Globus pallidus (tissue), 1 donor: ENCODE results near the gene KLHDC10.
A peak's percentile ranks its signal among the peaks of the same experiment; 100 is the strongest.
"Not testable (repeated sequence)": the region's sequence is repeated elsewhere in the genome, so short reads cannot be mapped to it uniquely, and the experiment has no call there.

ENCODE experiments used
- DNase-seq: peaks from one replicate; pipeline ENCODE4 v3.0.0-alpha.2; 2015; ENCODE audit warnings: low spot score

KLHDC10 gene, protein sequence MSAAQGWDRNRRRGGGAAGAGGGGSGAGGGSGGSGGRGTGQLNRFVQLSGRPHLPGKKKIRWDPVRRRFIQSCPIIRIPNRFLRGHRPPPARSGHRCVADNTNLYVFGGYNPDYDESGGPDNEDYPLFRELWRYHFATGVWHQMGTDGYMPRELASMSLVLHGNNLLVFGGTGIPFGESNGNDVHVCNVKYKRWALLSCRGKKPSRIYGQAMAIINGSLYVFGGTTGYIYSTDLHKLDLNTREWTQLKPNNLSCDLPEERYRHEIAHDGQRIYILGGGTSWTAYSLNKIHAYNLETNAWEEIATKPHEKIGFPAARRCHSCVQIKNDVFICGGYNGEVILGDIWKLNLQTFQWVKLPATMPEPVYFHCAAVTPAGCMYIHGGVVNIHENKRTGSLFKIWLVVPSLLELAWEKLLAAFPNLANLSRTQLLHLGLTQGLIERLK

GRCh38 chr7:130069978-130070860, at the start of gene KLHDC10:
TSS of gene KLHDC10 (plus strand) at chr7:130070534. CDS start at chr7:130070644, 110 bp downstream.
- DNase-seq, result peak; percentile 98

GRCh38 chr7:130021105-130021834, 49.1 kb upstream of the KLHDC10 start:
- peak; percentile 47 for DNase-seq

- no peak for DNase-seq
Observed at GRCh38 chr7:130022115-130022514, 48.2 kb upstream of the KLHDC10 start.

DNA sequence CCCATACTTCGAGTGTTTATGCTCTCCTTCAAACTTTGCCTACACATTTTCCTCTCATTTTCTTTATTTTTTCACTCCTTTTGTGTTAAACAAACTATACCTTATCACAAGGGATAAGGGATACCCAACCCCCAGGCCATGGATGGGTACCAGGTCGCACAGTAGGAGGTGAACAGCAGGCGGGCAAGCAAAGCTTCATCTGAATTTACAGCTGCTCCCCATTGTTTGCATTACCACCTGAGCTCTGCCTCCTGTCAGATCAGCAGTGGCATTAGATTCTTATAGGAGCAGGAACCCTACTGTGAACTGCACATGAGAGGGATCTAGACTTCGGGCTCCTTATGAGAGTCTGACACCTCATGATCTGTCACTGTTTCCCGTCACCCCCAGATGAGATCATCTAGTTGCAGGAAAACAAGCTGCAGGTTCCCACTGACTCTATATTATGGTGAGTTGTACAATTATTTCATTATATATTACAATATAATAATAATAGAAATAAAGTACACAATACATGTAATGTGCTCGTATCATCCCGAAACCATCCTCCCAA, 47.6 kb upstream of the KLHDC10 start:
- no peak for DNase-seq

- DNase-seq, result no peak
Observed at GRCh38 chr7:130024390-130024789, 45.9 kb upstream of the KLHDC10 start.

DNA sequence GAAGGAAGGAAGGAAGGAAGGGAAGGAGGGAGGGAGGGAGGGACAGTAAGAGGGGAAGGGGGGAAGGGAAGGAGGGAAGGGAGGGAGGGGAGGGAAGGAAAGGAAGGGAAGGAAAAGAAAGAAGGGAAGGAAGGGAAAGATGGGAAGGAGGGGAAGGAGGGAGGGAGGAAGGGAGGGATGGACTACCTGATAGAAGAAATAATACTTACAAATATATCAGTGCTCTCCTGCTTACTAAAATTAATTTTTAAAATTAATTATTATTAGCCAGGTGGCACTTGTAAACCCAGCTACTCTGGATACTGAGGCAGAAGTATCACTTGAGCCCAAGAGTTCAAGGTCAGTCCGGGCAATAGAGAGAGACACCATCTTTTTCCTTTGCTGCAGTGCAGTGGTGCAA, 37.6 kb upstream of the KLHDC10 start:
- no peak for DNase-seq

DNA sequence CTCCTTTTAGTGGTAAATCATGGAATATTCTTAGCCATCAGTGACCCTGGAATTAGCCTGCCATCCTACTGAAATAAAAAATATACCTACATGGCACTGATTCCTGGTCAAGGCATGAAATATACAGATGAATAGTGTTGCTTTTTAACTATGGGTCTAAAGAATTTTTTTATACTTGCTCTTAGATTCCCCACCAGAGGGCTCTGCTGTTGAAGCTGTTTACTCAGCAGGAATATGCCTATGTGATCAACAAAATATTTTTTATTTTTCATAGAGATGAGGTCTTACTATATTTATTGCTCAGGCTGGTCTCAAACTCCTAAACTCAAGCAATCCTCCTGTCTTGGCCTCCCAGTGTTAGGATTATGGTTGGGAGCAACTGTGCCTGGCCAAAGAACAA, 32.6 kb upstream of the KLHDC10 start:
- no peak for DNase-seq

- no peak for DNase-seq
Observed at GRCh38 chr7:130040576-130040975, 29.8 kb upstream of the KLHDC10 start.

DNA sequence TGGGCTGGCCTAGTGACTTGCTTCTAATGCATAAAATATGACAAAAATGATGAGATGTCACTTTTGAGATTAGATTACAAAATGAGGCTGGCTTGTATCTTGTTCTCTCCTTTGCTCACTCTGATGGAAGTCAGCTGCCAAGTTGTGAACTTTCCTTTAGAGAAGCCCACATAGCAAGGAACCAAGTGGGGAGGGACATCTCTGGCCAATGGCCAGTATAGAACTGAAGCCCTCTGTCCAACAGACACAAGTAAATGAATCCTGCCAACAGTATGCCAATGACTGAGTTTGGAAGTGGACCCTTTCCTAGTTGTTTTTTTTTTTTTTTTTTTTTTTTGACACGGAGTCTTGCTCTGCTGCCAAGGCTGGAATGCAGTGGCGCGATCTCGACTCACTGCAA, 22.5 kb upstream of the KLHDC10 start:
- DNase-seq, result peak; percentile 13

- no peak for DNase-seq
Observed at GRCh38 chr7:130048906-130049305, 21.4 kb upstream of the KLHDC10 start.

- not testable (repeated sequence) for DNase-seq
Observed at GRCh38 chr7:130052250-130052649, 18.1 kb upstream of the KLHDC10 start.

GRCh38 chr7:130055198-130055597, 15.1 kb upstream of the KLHDC10 start:
- DNase-seq, result not testable (repeated sequence)

GRCh38 chr7:130062246-130062645, 8.1 kb upstream of the KLHDC10 start:
- no peak for DNase-seq

- no peak for DNase-seq
Observed at GRCh38 chr7:130063036-130063435, 7.3 kb upstream of the KLHDC10 start.

DNA sequence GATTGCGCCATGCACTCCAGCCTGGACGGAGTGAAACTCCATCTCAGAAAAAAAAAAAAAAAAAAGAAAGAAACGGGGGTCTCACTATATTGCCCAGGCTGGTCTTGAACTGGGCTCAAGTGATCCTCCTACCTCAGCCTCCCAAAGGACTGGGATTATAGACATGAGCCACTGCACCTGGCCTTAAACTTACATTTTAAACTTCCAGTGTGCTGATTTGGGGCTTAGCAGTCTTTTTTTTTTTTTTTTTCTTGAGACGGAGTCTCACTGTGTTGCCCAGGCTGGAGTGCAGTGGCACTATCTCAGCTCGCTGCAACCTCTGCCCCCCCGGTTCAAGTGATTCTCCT, 5.8 kb upstream of the KLHDC10 start:
- not testable (repeated sequence) for DNase-seq

DNA sequence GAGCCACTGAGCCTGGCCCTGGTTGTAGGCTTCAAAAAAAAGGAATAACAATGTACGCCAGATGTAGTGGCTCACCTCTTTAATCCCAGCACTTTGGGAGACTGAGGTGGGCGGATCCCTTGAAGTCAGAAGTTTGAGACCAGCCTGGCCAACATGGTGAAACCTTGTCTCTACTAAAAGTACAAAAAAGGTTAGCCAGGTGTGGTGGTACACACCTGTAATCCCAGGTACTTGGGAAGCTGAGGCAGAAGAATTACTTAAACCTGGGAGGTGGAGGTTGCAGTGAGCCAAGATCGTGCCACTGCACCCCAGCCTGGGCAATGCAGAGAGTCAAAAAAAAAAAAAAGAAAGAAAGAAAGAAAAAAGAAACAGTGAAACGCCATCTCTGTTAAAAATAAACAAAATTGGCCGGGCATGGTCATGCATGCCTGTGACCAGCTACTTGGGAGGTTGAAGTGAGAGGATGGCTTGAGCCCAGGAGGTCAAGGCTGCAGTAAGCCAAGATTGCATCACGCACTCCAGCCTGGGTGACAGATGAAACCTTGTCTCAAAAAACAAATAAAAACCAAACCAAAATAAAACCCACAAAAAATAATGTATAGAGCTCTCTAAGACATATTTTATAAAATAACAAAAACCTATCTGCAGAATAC, 4.7 kb upstream of the KLHDC10 start:
- no peak for DNase-seq

DNA sequence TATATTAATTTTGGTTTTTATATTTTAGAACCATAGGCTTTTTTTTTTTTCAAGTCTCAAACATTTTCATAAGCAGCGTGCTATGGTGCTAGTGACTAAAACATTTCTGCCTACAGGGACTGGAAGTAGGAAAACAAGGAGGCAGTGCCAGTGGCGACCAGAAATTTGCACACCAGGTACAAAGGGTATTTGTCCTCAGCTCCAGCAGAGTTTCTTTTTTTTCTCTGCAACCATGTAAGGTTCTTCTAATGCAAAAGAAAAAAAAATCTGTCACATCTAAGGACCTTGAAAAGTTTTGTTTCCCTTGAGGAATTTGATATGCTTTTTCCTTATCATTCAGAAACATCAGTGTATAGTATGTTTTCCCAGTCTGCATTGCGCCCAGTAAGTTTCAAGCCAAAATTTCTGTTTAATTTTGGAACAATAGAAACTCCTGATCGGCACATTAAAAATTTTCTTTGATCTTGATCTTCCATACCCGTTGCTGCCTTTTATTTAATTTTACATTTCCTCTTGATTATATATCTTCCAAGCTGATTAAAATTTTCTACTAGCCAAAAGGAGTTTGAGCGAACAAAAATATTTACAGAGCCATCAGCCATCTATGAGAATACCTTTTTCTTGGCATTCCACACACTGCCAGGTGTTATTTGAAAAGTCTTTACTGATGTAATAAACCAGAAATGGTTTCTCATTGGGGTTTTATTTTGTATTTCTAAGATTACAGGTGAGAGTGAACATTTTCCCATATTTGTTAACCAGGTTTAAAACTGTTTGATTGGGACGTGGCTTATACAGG, 956 bp upstream of the KLHDC10 start:
- DNase-seq, result no peak

DNA sequence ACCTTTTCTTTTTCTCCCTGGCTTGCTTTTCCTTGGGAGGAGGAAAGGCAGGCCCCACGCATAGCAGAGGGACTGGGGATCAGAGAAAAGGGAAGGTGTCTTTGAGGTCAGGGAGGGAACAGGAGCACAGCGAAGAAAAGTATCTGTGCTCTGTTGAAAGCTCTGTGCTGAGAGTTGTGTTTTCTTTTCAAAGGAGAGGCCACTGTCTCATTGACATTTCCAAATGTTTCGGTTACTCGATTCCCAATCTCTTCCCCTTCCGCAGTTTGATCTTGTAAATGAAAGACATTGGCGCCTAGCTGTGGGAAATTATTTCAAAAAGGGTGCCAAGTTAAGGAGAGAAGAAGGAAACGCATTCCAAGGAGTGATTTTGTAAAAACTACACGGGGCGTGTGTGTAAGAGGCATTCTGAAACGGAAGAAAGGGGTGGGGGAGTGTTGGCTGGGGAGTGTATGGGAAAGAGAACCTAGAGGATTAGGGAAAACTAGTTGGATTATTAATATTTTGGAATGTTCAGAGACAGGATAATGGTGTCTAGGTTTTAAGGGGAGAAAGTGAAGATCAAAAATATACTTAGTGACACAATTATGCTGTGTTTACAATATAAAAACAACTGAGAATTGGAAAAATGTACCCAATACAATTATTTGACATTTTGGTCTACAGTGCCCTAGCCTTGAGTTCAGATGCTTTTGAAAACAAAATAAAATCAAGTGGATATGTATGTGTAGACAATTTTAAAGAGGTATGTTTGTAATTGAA, 708 bp downstream of the KLHDC10 start:
- no peak for DNase-seq

- peak; percentile 83 for DNase-seq
Observed at GRCh38 chr7:130071701-130072622, 1.6 kb downstream of the KLHDC10 start.
